Measurements from ENCODE around the gene ZNF121.
A peak's percentile ranks its signal among the peaks of the same experiment; 100 is the strongest.

Gene ZNF121

GRCh38 chr19:9597027-9597426 is 12.7 kb upstream of the ZNF121 start:
- TF ChIP-seq NFIC (IDR thresholded peaks at IDR 0.05) (no peak), TEAD4 (IDR thresholded peaks at IDR 0.05) (no peak), YY1 (IDR thresholded peaks at IDR 0.05; ENCODE audit: low read depth) (no peak), CEBPB (IDR thresholded peaks at IDR 0.05) (no peak)

GRCh38 chr19:9586764-9587163 is 2.5 kb upstream of the ZNF121 start:
- TF ChIP-seq RAD21 (IDR thresholded peaks at IDR 0.05; ENCODE audit: low read depth) = peak; percentile 69
- no peak for TF ChIP-seq ZBTB7A (IDR thresholded peaks at IDR 0.05; ENCODE audit: low read depth)

- TF ChIP-seq REST (IDR thresholded peaks at IDR 0.05; ENCODE audit: low read depth) = no peak
- TF ChIP-seq TAF1 (IDR thresholded peaks at IDR 0.05; ENCODE audit: low read depth) = no peak
- TF ChIP-seq EGR1 (IDR thresholded peaks at IDR 0.05) = no peak
- no peak for TF ChIP-seq MAX (IDR thresholded peaks at IDR 0.05)
- TF ChIP-seq CEBPB (IDR thresholded peaks at IDR 0.05) = no peak
- TF ChIP-seq ZBTB7A (IDR thresholded peaks at IDR 0.05; ENCODE audit: low read depth) = no peak
- no peak for TF ChIP-seq USF1 (IDR thresholded peaks at IDR 0.05)
- no peak for TF ChIP-seq EP300 (IDR thresholded peaks at IDR 0.05; ENCODE audit: borderline replicate concordance)
- no peak for TF ChIP-seq FOXM1 (IDR thresholded peaks at IDR 0.05; ENCODE audit: borderline replicate concordance, low read depth)
- TF ChIP-seq CREB1 (IDR thresholded peaks at IDR 0.05; ENCODE audit: low read depth) = no peak
- no peak for TF ChIP-seq YY1 (IDR thresholded peaks at IDR 0.05; ENCODE audit: low read depth)
- no peak for TF ChIP-seq TEAD4 (IDR thresholded peaks at IDR 0.05)
- TF ChIP-seq NFIC (IDR thresholded peaks at IDR 0.05) = no peak
- no peak for TF ChIP-seq RAD21 (IDR thresholded peaks at IDR 0.05; ENCODE audit: low read depth)
- no peak for TF ChIP-seq TCF12 (IDR thresholded peaks at IDR 0.05; ENCODE audit: low read depth)
These were observed 3.6 kb downstream of the ZNF121 start for GRCh38 chr19:9580728-9581127.

GRCh38 chr19:9570255-9570654 is 14.0 kb downstream of the ZNF121 start:
- TF ChIP-seq YY1 (IDR thresholded peaks at IDR 0.05; ENCODE audit: low read depth) (no peak), NFIC (IDR thresholded peaks at IDR 0.05) (no peak), TAF1 (IDR thresholded peaks at IDR 0.05; ENCODE audit: low read depth) (no peak), TEAD4 (IDR thresholded peaks at IDR 0.05) (no peak), CREB1 (IDR thresholded peaks at IDR 0.05; ENCODE audit: low read depth) (no peak), USF1 (IDR thresholded peaks at IDR 0.05) (no peak), FOXM1 (IDR thresholded peaks at IDR 0.05; ENCODE audit: borderline replicate concordance, low read depth) (no peak), MAX (IDR thresholded peaks at IDR 0.05) (no peak), ZBTB7A (IDR thresholded peaks at IDR 0.05; ENCODE audit: low read depth) (no peak), EP300 (IDR thresholded peaks at IDR 0.05; ENCODE audit: borderline replicate concordance) (no peak), EGR1 (IDR thresholded peaks at IDR 0.05) (no peak), TCF12 (IDR thresholded peaks at IDR 0.05; ENCODE audit: low read depth) (no peak)

- TF ChIP-seq CREB1 (IDR thresholded peaks at IDR 0.05; ENCODE audit: low read depth) (no peak), EP300 (IDR thresholded peaks at IDR 0.05; ENCODE audit: borderline replicate concordance) (no peak), REST (IDR thresholded peaks at IDR 0.05; ENCODE audit: low read depth) (no peak), TAF1 (IDR thresholded peaks at IDR 0.05; ENCODE audit: low read depth) (no peak), ZBTB7A (IDR thresholded peaks at IDR 0.05; ENCODE audit: low read depth) (no peak), YY1 (IDR thresholded peaks at IDR 0.05; ENCODE audit: low read depth) (no peak), FOXM1 (IDR thresholded peaks at IDR 0.05; ENCODE audit: borderline replicate concordance, low read depth) (no peak)
These were observed 17.6 kb downstream of the ZNF121 start for GRCh38 chr19:9566729-9567128.

- TF ChIP-seq YY1 (IDR thresholded peaks at IDR 0.05; ENCODE audit: low read depth) = no peak
- 0 out of 2 replicates have a peak, but pooled peaks have one; percentile 8 for TF ChIP-seq TEAD4 (IDR thresholded peaks at IDR 0.05)
- 0 out of 2 replicates have a peak, but pooled peaks have one; percentile 30 for TF ChIP-seq USF1 (IDR thresholded peaks at IDR 0.05)
These were observed 18.2 kb downstream of the ZNF121 start for GRCh38 chr19:9565900-9566705.

All from Ishikawa (cell line).